Sigmoid colon (tissue), 7 donors: ENCODE measurements around the gene KLHL1. TPM values are rescaled to one million over a fixed set of nuclear protein-coding genes. Genes with fewer than 3 reads are reported as not detected.

ENCODE experiments used
- DNase-seq: peaks from one replicate; pipeline ENCODE4 v3.0.0-alpha.2; 2019
- H3K27ac ChIP-seq, 4 donors: fragments of 200-600 bp; sonication (generic); one replicate each; pipeline ENCODE4 v1.5.1; 2016 to 2019; ENCODE audit warnings: mild to moderate bottlenecking in 1 of 4
- H3K27me3 ChIP-seq, 3 donors: fragments of 200-600 bp; sonication (generic); one replicate each; pipeline ENCODE4 v1.5.1; 2019; ENCODE audit warnings: mild to moderate bottlenecking in 1 of 3
- H3K36me3 ChIP-seq, 4 donors: fragments of 200-600 bp; sonication (generic); one replicate each; pipeline ENCODE4 v1.5.1; 2016 to 2019
- H3K4me1 ChIP-seq, 4 donors: fragments of 200-600 bp; sonication (generic); one replicate each; pipeline ENCODE4 v1.5.1; 2017 to 2019
- H3K4me3 ChIP-seq, 4 donors: fragments of 200-600 bp; sonication (generic); one replicate each; pipeline ENCODE4 v1.5.1; 2017 to 2019; ENCODE audit warnings: mild to moderate bottlenecking in 2 of 4, moderate library complexity in 1 of 4
- H3K9me3 ChIP-seq, 4 donors: fragments of 200-600 bp in 3 of 4; sonication (generic) in 3 of 4; one replicate each; pipeline versions ENCODE4 v1.5.1 to v1.6.1; 2013 to 2019
- CTCF ChIP-seq, 4 experiments: fragments of 450-650 bp in 3 of 4; fragments of 200-600 bp in 1 of 4; IDR thresholded peaks; one replicate each; pipeline ENCODE4 v1.5.1; 2016 to 2019; ENCODE audit warnings: antibody characterized with exemption in 4 of 4, mild to moderate bottlenecking in 3 of 4, moderate library complexity in 2 of 4
- EP300 ChIP-seq, 4 donors: sonication (generic); formaldehyde crosslinking; IDR thresholded peaks; one replicate each; pipeline ENCODE4 v1.6.1; 2017; ENCODE audit warnings: antibody characterized with exemption in 4 of 4
- POLR2A ChIP-seq, 2 donors: fragments of 450-650 bp; IDR thresholded peaks; one replicate each; pipeline ENCODE4 v1.6.1; 2016; ENCODE audit warnings: antibody characterized with exemption in 2 of 2, mild to moderate bottlenecking in 2 of 2, moderate library complexity in 2 of 2
- POLR2AphosphoS5 ChIP-seq, 4 donors: sonication (generic); formaldehyde crosslinking; IDR thresholded peaks; one replicate each; pipeline ENCODE4 v1.6.1; 2017; ENCODE audit warnings: antibody characterized with exemption in 4 of 4
- WGBS, 2 donors: extraction: QIAGEN DNeasy Blood & Tissue Kit; methylation state at CpG; one replicate each; pipeline ENCODE4 v1.1.7; 2013; 5-methylcytosine and 5-hydroxymethylcytosine counted together
- intact Hi-C: fragments of 100-400 bp; cut with DNase I; formaldehyde crosslinking; loops from one replicate; pipeline ENCODE4 v1.15.1; 2023
- polyA plus RNA-seq, 3 donors: library from polyadenylated mRNA; stranded (reverse); fragments of 200-250 nt; gene quantifications; one replicate each; pipeline ENCODE4 v1.2.3, GENCODE V29; 2013
- total RNA-seq, 4 donors: library from RNA; depleted of rRNA; stranded (reverse); fragments of >200 nt; gene quantifications; one replicate each; pipeline ENCODE4 v1.1.0, GENCODE V29; 2016
- donor health status: healthy with polysubstance abuse.
- donor health status: Bipolar disorder and iron deficiency.
- donor health status: healthy.

Gene KLHL1
- total and polyA plus RNA-seq, 7 donors, result 0.10 to 0.36 (median 0.27) TPM; not detected in 4

- no peak for DNase-seq
- WGBS, 2 donors, result 18 to 51% methylated on average over 1 of the region's 1 CpG
- Histone ChIP-seq H3K36me3 (no peaks in the 10 kb centered on the region), H3K4me1 (no peaks in the 10 kb centered on the region), H3K27ac (no peak overlapping the region), H3K9me3 (no peaks in the 10 kb centered on the region), H3K4me3 (no peak overlapping the region), H3K27me3 (no peaks in the 10 kb centered on the region)
- intact Hi-C loops, result no loop called here
- TF ChIP-seq CTCF (IDR thresholded peaks at IDR 0.05) (no peak), POLR2A (IDR thresholded peaks at IDR 0.05) (no peak), EP300 (IDR thresholded peaks at IDR 0.05) (no peak), POLR2AphosphoS5 (IDR thresholded peaks at IDR 0.05) (no peak)
Measured at GRCh38 chr13:70098669-70099068, 9.6 kb downstream of the KLHL1 start.

- no peaks in the 10 kb centered on the region for H3K4me1 ChIP-seq
- 82% methylated on average over 2 of the region's 2 CpGs for WGBS, 2 donors
Measured at GRCh38 chr13:70090036-70090723, 18.1 kb downstream of the KLHL1 start.

GRCh38 chr13:70088926-70089325 lies 19.3 kb downstream of the KLHL1 start:
- H3K27me3 ChIP-seq, result no peaks in the 10 kb centered on the region
- H3K36me3 ChIP-seq, result no peaks in the 10 kb centered on the region
- 48 to 83% methylated on average over 2 of the region's 2 CpGs for WGBS, 2 donors
- DNase-seq, result no peak
- H3K9me3 ChIP-seq, result no peaks in the 10 kb centered on the region
- H3K27ac ChIP-seq, result no peak overlapping the region
- TF ChIP-seq CTCF (IDR thresholded peaks at IDR 0.05), result no peak
- TF ChIP-seq POLR2A (IDR thresholded peaks at IDR 0.05), result no peak
- no peak for TF ChIP-seq EP300 (IDR thresholded peaks at IDR 0.05)
- TF ChIP-seq POLR2AphosphoS5 (IDR thresholded peaks at IDR 0.05), result no peak
- intact Hi-C loops, result no loop called here
- no peaks in the 10 kb centered on the region for H3K4me1 ChIP-seq
- no peak overlapping the region for H3K4me3 ChIP-seq

More at GRCh38 chr13:70090036-70090723, 18.1 kb downstream of the KLHL1 start:
- Histone ChIP-seq H3K9me3 (no peaks in the 10 kb centered on the region), H3K27me3 (no peaks in the 10 kb centered on the region), H3K36me3 (no peaks in the 10 kb centered on the region), H3K27ac (no peak overlapping the region), H3K4me3 (no peak overlapping the region)
- no peak for TF ChIP-seq POLR2AphosphoS5 (IDR thresholded peaks at IDR 0.05)
- no peak for TF ChIP-seq POLR2A (IDR thresholded peaks at IDR 0.05)
- no peak for TF ChIP-seq EP300 (IDR thresholded peaks at IDR 0.05)
- no peak for TF ChIP-seq CTCF (IDR thresholded peaks at IDR 0.05)
- intact Hi-C loops, result no loop called here
- DNase-seq, result no peak

- Histone ChIP-seq H3K27me3 (no peaks in the 10 kb centered on the region), H3K36me3 (no peaks in the 10 kb centered on the region), H3K9me3 (no peaks in the 10 kb centered on the region), H3K4me1 (no peaks in the 10 kb centered on the region), H3K4me3 (no peak overlapping the region), H3K27ac (no peak overlapping the region)
- intact Hi-C loops, result no loop called here
- 74 to 84% methylated on average over 4 of the region's 4 CpGs for WGBS, 2 donors
- DNase-seq, result no peak
- TF ChIP-seq POLR2A (IDR thresholded peaks at IDR 0.05) (no peak), EP300 (IDR thresholded peaks at IDR 0.05) (no peak), POLR2AphosphoS5 (IDR thresholded peaks at IDR 0.05) (no peak), CTCF (IDR thresholded peaks at IDR 0.05) (no peak)
Measured at GRCh38 chr13:70087247-70087646, 21.0 kb downstream of the KLHL1 start.

GRCh38 chr13:70080012-70080411 lies 28.2 kb downstream of the KLHL1 start:
- WGBS, 2 donors, result 28 to 37% methylated on average over 4 of the region's 4 CpGs
- Histone ChIP-seq H3K27me3 (no peaks in the 10 kb centered on the region), H3K4me1 (no peaks in the 10 kb centered on the region), H3K4me3 (no peak overlapping the region), H3K9me3 (no peaks in the 10 kb centered on the region), H3K36me3 (no peaks in the 10 kb centered on the region), H3K27ac (no peak overlapping the region)
- no peak for DNase-seq
- intact Hi-C loops, result no loop called here
- TF ChIP-seq EP300 (IDR thresholded peaks at IDR 0.05) (no peak), POLR2AphosphoS5 (IDR thresholded peaks at IDR 0.05) (no peak), CTCF (IDR thresholded peaks at IDR 0.05) (no peak), POLR2A (IDR thresholded peaks at IDR 0.05) (no peak)
